Lower lobe of right lung (tissue), 2 donors: ENCODE measurements around the gene ARHGEF11. TPM values are rescaled to one million over a fixed set of nuclear protein-coding genes. Genes with fewer than 3 reads are reported as not detected.

Experiments
- ATAC-seq, 2 donors: fragments of 200-7000 bp; cut with Tn5 transposase; one replicate each; pipeline ENCODE4 v1.9.1; 2020 to 2022; ENCODE audit warnings: mild to moderate bottlenecking in 2 of 2, moderate library complexity in 2 of 2
- DNase-seq: peaks from one replicate; pipeline ENCODE4 v3.0.0-alpha.2; 2020
- H3K27ac ChIP-seq: fragments of 200-600 bp; one replicate; pipeline ENCODE4 v1.8.0; 2022
- H3K27me3 ChIP-seq: fragments of 200-600 bp; one replicate; pipeline ENCODE4 v1.8.0; 2022; ENCODE audit warnings: low read depth
- H3K36me3 ChIP-seq: fragments of 200-600 bp; one replicate; pipeline ENCODE4 v1.8.0; 2022; ENCODE audit warnings: mild to moderate bottlenecking
- H3K4me1 ChIP-seq: fragments of 200-600 bp; one replicate; pipeline ENCODE4 v1.8.0; 2022
- H3K4me3 ChIP-seq: fragments of 200-600 bp; one replicate; pipeline ENCODE4 v1.8.0; 2022; ENCODE audit warnings: mild to moderate bottlenecking
- H3K9me3 ChIP-seq: fragments of 200-600 bp; one replicate; pipeline ENCODE4 v1.8.0; 2022
- intact Hi-C: fragments of 100-400 bp; cut with DNase I; formaldehyde crosslinking; loops from one replicate; pipeline ENCODE4 v1.11.0; 2022
- total RNA-seq: library from RNA; stranded (reverse); fragmentation: NEBNext Ultra II Directional; extraction: Animal tissue kit (Norgen Biotek cat#: 25700); gene quantifications from one replicate; pipeline ENCODE4 v1.2.1, GENCODE V29; 2021
- TF ChIP-seq, protein P1 (sequence below): fragments of 200-600 bp; IDR thresholded peaks from one replicate; pipeline ENCODE4 v1.8.0; 2022; ENCODE audit warnings: antibody characterized with exemption, mild to moderate bottlenecking
- donor health status: DM: no; HTN: yes; CAD: no; lungs with severe emphysema.

Gene ARHGEF11
- total RNA-seq, 1 donor from 2014 or later: 54.5 TPM

DNA sequence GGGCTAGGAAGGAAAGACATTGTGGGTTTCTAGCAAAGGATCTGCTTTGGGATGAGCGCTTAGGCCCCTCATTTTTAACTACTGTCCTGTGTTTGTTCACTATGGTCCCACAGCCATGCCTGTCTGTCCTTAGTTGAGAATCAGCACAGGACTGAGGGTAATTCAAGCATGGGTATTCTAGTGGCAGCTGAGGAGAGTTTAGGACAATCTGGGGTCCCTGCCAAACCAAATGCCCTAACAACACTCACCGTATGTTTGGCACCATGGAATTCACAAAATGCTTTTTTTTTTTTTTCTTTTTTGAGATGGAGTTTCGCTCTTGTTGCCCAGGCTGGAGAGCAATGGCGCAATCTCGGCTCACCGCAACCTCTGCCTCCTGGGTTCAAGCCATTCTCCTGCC is 10.4 kb downstream of the ARHGEF11 start:
- TF ChIP-seq, protein P1, sequence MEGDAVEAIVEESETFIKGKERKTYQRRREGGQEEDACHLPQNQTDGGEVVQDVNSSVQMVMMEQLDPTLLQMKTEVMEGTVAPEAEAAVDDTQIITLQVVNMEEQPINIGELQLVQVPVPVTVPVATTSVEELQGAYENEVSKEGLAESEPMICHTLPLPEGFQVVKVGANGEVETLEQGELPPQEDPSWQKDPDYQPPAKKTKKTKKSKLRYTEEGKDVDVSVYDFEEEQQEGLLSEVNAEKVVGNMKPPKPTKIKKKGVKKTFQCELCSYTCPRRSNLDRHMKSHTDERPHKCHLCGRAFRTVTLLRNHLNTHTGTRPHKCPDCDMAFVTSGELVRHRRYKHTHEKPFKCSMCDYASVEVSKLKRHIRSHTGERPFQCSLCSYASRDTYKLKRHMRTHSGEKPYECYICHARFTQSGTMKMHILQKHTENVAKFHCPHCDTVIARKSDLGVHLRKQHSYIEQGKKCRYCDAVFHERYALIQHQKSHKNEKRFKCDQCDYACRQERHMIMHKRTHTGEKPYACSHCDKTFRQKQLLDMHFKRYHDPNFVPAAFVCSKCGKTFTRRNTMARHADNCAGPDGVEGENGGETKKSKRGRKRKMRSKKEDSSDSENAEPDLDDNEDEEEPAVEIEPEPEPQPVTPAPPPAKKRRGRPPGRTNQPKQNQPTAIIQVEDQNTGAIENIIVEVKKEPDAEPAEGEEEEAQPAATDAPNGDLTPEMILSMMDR: no peak
- no peak for DNase-seq
- peaks cover 4% of the 10 kb centered on the region for H3K36me3 ChIP-seq
- H3K9me3 ChIP-seq: no peaks in the 10 kb centered on the region
- ATAC-seq: no peak
- intact Hi-C loops: no loop called here
- H3K4me1 ChIP-seq: peaks cover 3% of the 10 kb centered on the region
- H3K27me3 ChIP-seq: no peaks in the 10 kb centered on the region
- no peak overlapping the region for H3K4me3 ChIP-seq
- no peak overlapping the region for H3K27ac ChIP-seq

DNA sequence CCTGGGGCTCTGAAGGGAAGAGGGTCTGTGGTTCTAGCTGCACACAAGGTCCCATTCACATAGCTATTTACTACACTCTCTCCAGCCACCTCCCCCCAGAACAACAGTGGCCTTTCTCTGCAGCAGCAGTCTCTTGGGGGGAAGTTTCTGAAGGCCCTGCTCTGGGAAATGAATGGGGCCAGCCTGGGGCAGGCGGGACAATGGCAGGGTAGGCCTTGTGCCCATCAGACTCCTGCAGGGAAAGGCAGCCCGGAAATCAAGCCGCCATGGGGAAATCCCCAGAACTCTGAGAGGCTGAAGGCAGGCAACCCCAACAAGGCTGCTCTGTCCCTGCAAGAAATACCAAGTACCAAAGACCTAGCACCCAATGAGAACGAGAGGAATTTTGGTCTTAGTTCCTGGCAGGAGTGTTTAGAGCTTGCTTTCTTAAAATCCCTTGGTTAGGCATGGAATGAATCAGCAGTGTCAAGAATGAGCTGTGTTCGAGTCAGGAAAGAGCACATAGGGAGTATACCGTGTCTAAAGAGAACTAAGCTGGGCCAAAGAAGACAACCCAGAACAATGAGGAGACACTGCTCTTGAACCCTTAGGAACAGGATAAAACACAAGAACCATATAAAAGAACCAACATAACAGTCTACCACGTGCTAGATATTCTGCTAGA is 11.3 kb downstream of the ARHGEF11 start:
- Histone ChIP-seq H3K4me3 (no peak overlapping the region), H3K27ac (no peak overlapping the region), H3K36me3 (peaks cover 4% of the 10 kb centered on the region), H3K9me3 (no peaks in the 10 kb centered on the region), H3K27me3 (no peaks in the 10 kb centered on the region), H3K4me1 (no peaks in the 10 kb centered on the region)
- intact Hi-C loops: no loop called here
- TF ChIP-seq, protein P1: no peak
- ATAC-seq (no peak), DNase-seq (no peak)

DNA sequence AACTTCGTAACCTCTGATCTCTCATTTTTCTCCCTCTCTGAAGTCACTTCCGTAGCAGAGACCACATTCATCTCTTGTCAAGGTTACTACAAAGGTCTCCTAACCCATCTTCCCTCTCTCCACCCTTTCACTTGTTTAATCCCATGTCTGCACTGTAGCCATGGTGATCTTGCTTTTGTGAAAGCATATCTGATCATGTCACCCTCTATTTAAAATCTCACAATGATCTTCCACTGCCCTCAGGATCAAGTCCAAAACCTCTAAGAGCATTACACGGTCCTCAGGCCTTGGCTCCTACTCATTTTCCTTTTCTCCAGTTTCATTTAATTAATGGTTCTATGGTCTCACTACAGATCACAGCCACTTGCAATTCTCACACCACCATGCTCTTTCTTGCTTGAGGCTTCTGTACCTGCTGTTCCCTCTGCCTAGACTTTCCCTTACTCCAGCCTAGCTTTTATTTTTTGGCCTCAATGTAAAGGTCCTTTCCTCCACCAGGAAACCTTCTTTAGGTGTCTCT is 12.1 kb downstream of the ARHGEF11 start:
- TF ChIP-seq, protein P1: no peak
- ATAC-seq: no peak
- DNase-seq: no peak
- peaks cover 4% of the 10 kb centered on the region for H3K36me3 ChIP-seq
- H3K27ac ChIP-seq: no peak overlapping the region
- H3K4me1 ChIP-seq: no peaks in the 10 kb centered on the region
- no peaks in the 10 kb centered on the region for H3K27me3 ChIP-seq
- intact Hi-C loops: no loop called here
- H3K9me3 ChIP-seq: no peaks in the 10 kb centered on the region
- no peak overlapping the region for H3K4me3 ChIP-seq

DNA sequence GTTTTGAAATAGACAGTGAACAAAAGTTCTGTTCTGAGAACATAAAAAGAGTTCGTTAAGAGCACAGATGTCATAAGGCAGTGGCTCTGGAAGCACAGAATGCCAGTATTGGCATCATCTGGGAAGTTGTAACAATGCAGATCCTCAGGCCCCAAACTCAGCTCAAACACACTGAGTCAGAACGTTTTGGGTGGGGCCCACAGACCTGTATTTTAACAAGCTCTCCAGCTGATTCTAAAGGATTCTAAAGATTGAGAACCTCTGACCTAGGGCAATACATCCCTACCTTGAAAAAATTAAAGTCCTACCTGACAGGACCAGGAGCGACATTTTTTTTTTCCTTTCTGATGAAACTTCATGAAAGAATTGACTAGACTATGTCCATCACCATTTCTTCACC is 13.2 kb downstream of the ARHGEF11 start:
- intact Hi-C loops: no loop called here
- Histone ChIP-seq H3K4me3 (no peak overlapping the region), H3K4me1 (no peaks in the 10 kb centered on the region), H3K27me3 (no peaks in the 10 kb centered on the region), H3K27ac (no peak overlapping the region), H3K36me3 (peaks cover 4% of the 10 kb centered on the region), H3K9me3 (no peaks in the 10 kb centered on the region)
- TF ChIP-seq, protein P1: no peak
- ATAC-seq: no peak
- no peak for DNase-seq

DNA sequence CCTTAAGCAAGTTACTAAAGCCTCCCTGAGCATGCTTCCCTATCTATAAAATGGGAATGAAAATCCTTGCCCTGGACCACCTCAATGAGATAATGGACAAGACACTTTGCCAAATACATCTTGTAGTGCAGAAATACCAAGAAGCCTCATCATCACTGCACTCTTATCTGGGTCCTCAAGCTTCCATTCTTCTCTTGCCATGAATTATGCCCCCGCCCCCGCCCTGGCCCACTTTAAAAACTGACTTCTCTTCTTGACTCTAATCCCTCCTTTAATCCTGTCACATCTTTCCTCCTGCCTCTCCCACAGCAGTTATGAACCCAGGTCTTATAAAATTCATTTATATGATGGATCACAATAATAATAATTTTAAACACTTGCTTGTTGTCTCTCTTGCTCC is 14.8 kb downstream of the ARHGEF11 start:
- ATAC-seq (no peak), DNase-seq (no peak)
- intact Hi-C loops: no loop called here
- H3K27me3 ChIP-seq: no peaks in the 10 kb centered on the region
- H3K27ac ChIP-seq: no peak overlapping the region
- no peaks in the 10 kb centered on the region for H3K9me3 ChIP-seq
- H3K4me3 ChIP-seq: no peak overlapping the region
- H3K4me1 ChIP-seq: no peaks in the 10 kb centered on the region
- TF ChIP-seq, protein P1: no peak
- peaks cover 4% of the 10 kb centered on the region for H3K36me3 ChIP-seq
